Osteoblast (primary cell): ENCODE measurements around the gene PON1. TPM values are rescaled to one million over a fixed set of nuclear protein-coding genes. Genes with fewer than 3 reads are reported as not detected.

Source experiments
- DNase-seq: peaks from one replicate; pipeline ENCODE4 v3.0.0; 2011; ENCODE audit warnings: low spot score, mixed read lengths; ENCODE audit not compliant: insufficient read length; ENCODE audit errors: missing footprints
- H2AFZ ChIP-seq: 2 replicates; pipeline ENCODE4 v1.6.0; 2011; ENCODE audit warnings: mild to moderate bottlenecking, low read length
- H3K27ac ChIP-seq: 2 replicates; pipeline ENCODE4 v1.5.1; 2011; ENCODE audit warnings: mild to moderate bottlenecking, low read depth, low read length, moderate library complexity
- H3K27me3 ChIP-seq: 2 replicates; pipeline ENCODE4 v1.6.0; 2012; ENCODE audit warnings: mild to moderate bottlenecking, control low read depth, inconsistent platforms, low read length, moderate library complexity; ENCODE audit not compliant: insufficient read depth
- H3K36me3 ChIP-seq: 2 replicates; pipeline ENCODE4 v1.5.1; 2011; ENCODE audit warnings: mild to moderate bottlenecking, low read length, control low read depth, moderate library complexity; ENCODE audit not compliant: insufficient read depth
- H3K4me1 ChIP-seq: 2 replicates; pipeline ENCODE4 v1.5.1; 2011; ENCODE audit warnings: mild to moderate bottlenecking, low read length, control low read depth, moderate library complexity; ENCODE audit not compliant: insufficient read depth
- H3K4me2 ChIP-seq: 2 replicates; pipeline ENCODE4 v1.6.0; 2011; ENCODE audit warnings: mild to moderate bottlenecking, low read length; ENCODE audit not compliant: insufficient read depth
- H3K4me3 ChIP-seq: fragments of 200-600 bp; sonication (generic); 3 replicates; pipeline ENCODE4 v1.5.1; 2012; ENCODE audit warnings: mild to moderate bottlenecking, low read length, inconsistent platforms; ENCODE audit not compliant: insufficient read depth
- H3K79me2 ChIP-seq: 2 replicates; pipeline ENCODE4 v1.6.0; 2012; ENCODE audit warnings: mild to moderate bottlenecking, low read length, control low read depth, inconsistent platforms; ENCODE audit not compliant: insufficient read depth
- H3K9me3 ChIP-seq: 2 replicates; pipeline ENCODE4 v1.5.1; 2011; ENCODE audit warnings: low read depth, low read length, control low read depth
- H4K20me1 ChIP-seq: 2 replicates; pipeline ENCODE4 v1.6.0; 2012; ENCODE audit warnings: mild to moderate bottlenecking, low read length, control low read depth; ENCODE audit not compliant: insufficient read depth
- total RNA-seq: library from RNA; depleted of rRNA; stranded (reverse); fragments of >200 nt; gene quantifications from 2 replicates; pipeline ENCODE4 v1.2.3, GENCODE V29; 2012
- TF ChIP-seq, protein P1 (sequence below): IDR thresholded peaks from 2 replicates; pipeline ENCODE4 v1.5.1; 2011; ENCODE audit warnings: mild to moderate bottlenecking, low read depth, low read length, moderate library complexity; ENCODE audit errors: extremely low read depth

Gene PON1
- total RNA-seq, 1 donor: not detected

DNA sequence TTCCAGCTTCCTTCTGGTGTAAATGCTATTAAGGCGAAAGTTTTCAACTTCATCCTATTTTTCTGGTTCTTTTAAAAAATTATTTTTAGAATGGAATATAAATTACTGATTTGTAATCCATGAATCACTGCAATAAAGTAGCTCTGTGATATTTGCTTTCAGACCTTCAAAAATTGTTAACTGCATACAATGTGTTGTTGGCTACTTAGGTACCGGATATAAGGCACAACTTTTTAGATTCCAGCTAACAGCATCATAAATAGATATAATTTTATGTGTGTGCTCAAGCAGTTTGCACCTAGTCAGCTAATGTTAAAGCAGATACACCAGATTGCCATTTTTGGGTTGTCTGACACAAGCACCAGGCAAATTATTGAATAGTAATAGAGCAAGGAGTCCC is 58.7 kb downstream of the PON1 start:
- no peaks in the 10 kb centered on the region for H3K79me2 ChIP-seq
- no peak overlapping the region for H2AFZ ChIP-seq
- no peak for DNase-seq
- H3K36me3 ChIP-seq: no peaks in the 10 kb centered on the region
- H3K27ac ChIP-seq: no peak overlapping the region
- peaks cover 3% of the 10 kb centered on the region for H3K27me3 ChIP-seq
- no peak overlapping the region for H3K4me3 ChIP-seq
- H3K4me2 ChIP-seq: no peak overlapping the region
- no peaks in the 10 kb centered on the region for H4K20me1 ChIP-seq
- TF ChIP-seq, protein P1, sequence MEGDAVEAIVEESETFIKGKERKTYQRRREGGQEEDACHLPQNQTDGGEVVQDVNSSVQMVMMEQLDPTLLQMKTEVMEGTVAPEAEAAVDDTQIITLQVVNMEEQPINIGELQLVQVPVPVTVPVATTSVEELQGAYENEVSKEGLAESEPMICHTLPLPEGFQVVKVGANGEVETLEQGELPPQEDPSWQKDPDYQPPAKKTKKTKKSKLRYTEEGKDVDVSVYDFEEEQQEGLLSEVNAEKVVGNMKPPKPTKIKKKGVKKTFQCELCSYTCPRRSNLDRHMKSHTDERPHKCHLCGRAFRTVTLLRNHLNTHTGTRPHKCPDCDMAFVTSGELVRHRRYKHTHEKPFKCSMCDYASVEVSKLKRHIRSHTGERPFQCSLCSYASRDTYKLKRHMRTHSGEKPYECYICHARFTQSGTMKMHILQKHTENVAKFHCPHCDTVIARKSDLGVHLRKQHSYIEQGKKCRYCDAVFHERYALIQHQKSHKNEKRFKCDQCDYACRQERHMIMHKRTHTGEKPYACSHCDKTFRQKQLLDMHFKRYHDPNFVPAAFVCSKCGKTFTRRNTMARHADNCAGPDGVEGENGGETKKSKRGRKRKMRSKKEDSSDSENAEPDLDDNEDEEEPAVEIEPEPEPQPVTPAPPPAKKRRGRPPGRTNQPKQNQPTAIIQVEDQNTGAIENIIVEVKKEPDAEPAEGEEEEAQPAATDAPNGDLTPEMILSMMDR: no peak
- peaks cover 11% of the 10 kb centered on the region for H3K4me1 ChIP-seq
- H3K9me3 ChIP-seq: no peaks in the 10 kb centered on the region

DNA sequence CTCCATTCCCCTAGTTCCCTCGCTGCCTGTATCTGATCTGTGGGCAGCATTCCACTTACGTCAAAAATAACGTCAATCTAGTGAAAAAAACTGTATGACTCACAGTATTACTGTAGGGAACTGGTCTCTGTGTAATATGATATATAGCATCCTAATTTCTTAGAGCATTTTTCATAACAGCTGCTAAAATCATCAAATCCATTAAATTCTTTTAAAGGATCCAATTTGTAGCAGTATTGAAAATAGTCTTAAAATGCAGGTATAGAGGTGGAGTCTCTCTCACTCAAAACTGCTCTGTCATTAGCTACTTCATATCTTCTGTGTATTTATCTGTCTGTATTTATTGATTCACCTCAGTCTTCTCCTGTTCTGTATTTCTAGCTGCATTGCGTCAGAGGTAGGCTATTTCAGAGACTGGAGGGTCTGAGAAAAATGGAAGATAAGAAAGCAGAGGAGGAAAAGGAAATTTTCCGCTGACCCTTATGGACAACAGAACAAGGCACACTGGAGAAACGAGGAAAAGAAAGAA is 59.9 kb downstream of the PON1 start:
- Histone ChIP-seq H2AFZ (peak overlapping the region; percentile 76), H3K9me3 (no peaks in the 10 kb centered on the region), H3K36me3 (no peaks in the 10 kb centered on the region), H3K4me1 (peaks cover 11% of the 10 kb centered on the region), H3K27me3 (peaks cover 3% of the 10 kb centered on the region), H4K20me1 (no peaks in the 10 kb centered on the region), H3K79me2 (no peaks in the 10 kb centered on the region), H3K4me3 (peak overlapping the region; percentile 40), H3K27ac (peak overlapping the region; percentile 67), H3K4me2 (peak overlapping the region; percentile 78)
- TF ChIP-seq, protein P1: no peak
- DNase-seq: no peak

DNA sequence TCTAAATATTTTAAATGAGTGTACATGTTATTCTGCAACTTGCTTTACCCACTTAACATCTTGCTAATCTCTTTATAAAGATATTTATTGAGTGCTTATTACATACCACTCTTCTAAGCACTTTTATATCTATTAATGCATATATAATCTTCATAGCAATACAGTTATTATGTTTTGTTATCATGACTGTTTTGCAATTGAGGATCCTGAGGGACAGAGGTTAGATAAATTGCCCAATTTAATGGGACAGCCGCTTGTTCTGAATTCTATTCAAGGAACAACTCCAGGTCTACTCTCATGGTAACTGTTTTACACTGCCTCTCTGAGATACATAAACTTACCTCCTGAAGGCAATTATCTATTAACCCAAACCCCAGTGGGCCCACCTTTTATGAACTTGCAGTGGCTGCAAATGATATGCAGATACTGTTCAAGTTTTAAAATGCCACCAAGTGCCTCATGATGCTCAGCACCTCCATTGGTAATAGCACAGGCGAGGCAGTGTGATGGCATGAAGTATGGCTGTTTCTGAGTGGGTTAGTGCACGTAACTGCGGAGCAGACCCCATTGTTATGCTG is 60.5 kb downstream of the PON1 start:
- H2AFZ ChIP-seq: peak overlapping the region; percentile 76
- peak overlapping the region; percentile 78 for H3K4me2 ChIP-seq
- TF ChIP-seq, protein P1: no peak
- no peaks in the 10 kb centered on the region for H3K36me3 ChIP-seq
- peak overlapping the region; percentile 67 for H3K27ac ChIP-seq
- no peak for DNase-seq
- H3K4me1 ChIP-seq: peaks cover 11% of the 10 kb centered on the region
- peaks cover 3% of the 10 kb centered on the region for H3K27me3 ChIP-seq
- no peaks in the 10 kb centered on the region for H3K9me3 ChIP-seq
- H4K20me1 ChIP-seq: no peaks in the 10 kb centered on the region
- peak overlapping the region; percentile 40 for H3K4me3 ChIP-seq
- H3K79me2 ChIP-seq: no peaks in the 10 kb centered on the region

DNA sequence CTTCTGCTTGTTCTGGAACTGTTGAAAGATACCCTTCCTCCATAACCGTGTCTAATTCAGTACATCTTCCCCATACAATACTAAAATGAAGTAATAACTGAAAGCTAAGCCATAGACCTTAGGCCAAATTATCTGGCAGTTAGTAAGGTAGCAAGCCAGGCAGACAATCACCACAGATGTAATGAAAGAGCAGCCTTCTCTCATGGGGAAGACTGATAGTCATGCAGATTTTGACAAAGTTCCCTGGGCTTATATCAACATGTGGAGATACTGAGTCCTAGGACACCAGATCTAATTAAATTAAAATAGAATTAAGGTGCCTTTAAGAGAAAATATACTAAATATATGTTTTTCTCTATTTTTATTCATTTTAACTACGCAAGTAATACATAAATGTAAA is 61.5 kb downstream of the PON1 start:
- Histone ChIP-seq H4K20me1 (no peaks in the 10 kb centered on the region), H2AFZ (no peak overlapping the region), H3K4me3 (no peak overlapping the region), H3K27me3 (peaks cover 3% of the 10 kb centered on the region), H3K9me3 (no peaks in the 10 kb centered on the region), H3K79me2 (no peaks in the 10 kb centered on the region), H3K36me3 (no peaks in the 10 kb centered on the region), H3K27ac (no peak overlapping the region), H3K4me1 (peaks cover 11% of the 10 kb centered on the region), H3K4me2 (no peak overlapping the region)
- TF ChIP-seq, protein P1: no peak
- no peak for DNase-seq
